Right atrium auricular region (tissue), 2 donors: Measurements from ENCODE around the gene HPCAL4. TPM values are rescaled to one million over a fixed set of nuclear protein-coding genes. Genes with fewer than 3 reads are reported as not detected.
A peak's percentile ranks its signal among the peaks of the same experiment; 100 is the strongest.

Experiments
- DNase-seq: peaks from one replicate; pipeline ENCODE4 v3.0.0-alpha.2; 2019; ENCODE audit warnings: low spot score
- H3K27ac ChIP-seq, 2 donors: fragments of 200-600 bp; sonication (generic); 1 replicate in 1 of 2; 2 replicates in 1 of 2; pipeline ENCODE4 v1.5.1; 2016 to 2019
- H3K27me3 ChIP-seq, 2 donors: fragments of 200-600 bp; sonication (generic); one replicate each; pipeline versions ENCODE4 v1.5.1 to v1.6.0; 2017 to 2019
- H3K36me3 ChIP-seq: fragments of 200-600 bp; sonication (generic); one replicate; pipeline ENCODE4 v1.5.1; 2016
- H3K4me1 ChIP-seq, 2 donors: fragments of 200-600 bp; sonication (generic); one replicate each; pipeline versions ENCODE4 v1.5.1 to v1.6.0; 2017 to 2019
- H3K4me3 ChIP-seq, 2 donors: fragments of 200-600 bp; sonication (generic); 1 replicate in 1 of 2; 2 replicates in 1 of 2; pipeline ENCODE4 v1.5.1; 2017 to 2019; ENCODE audit warnings: mild to moderate bottlenecking in 1 of 2, moderate library complexity in 1 of 2
- H3K9me3 ChIP-seq, 2 donors: fragments of 200-600 bp; sonication (generic); one replicate each; pipeline ENCODE4 v1.5.1; 2019
- CTCF ChIP-seq, 2 donors: fragments of 200-600 bp; sonication (generic); IDR thresholded peaks; one replicate each; pipeline ENCODE4 v1.5.1; 2019; ENCODE audit warnings: antibody characterized with exemption in 2 of 2
- total RNA-seq, 2 donors: library from RNA; depleted of rRNA; stranded (reverse); fragments of >200 nt; gene quantifications; one replicate each; pipeline ENCODE4 v1.1.0, GENCODE V29; 2016

Gene HPCAL4
- total RNA-seq, 2 donors from 2014 or later: 1.3 to 2.8 TPM

GRCh38 chr1:39655578-39656268, 35.5 kb downstream of the HPCAL4 start:
- Histone ChIP-seq H3K4me3 (no peak overlapping the region), H3K9me3 (no peaks in the 10 kb centered on the region), H3K27ac (no peak overlapping the region), H3K4me1 (peaks cover 0 to 47% of the 10 kb centered on the region in 2 donors), H3K27me3 (no peaks in the 10 kb centered on the region), H3K36me3 (no peaks in the 10 kb centered on the region)
- no peak for DNase-seq
- TF ChIP-seq CTCF (IDR thresholded peaks at IDR 0.05): no peak

GRCh38 chr1:39654291-39654690, 36.9 kb downstream of the HPCAL4 start:
- Histone ChIP-seq H3K4me1 (peaks cover 0 to 55% of the 10 kb centered on the region in 2 donors), H3K9me3 (no peaks in the 10 kb centered on the region), H3K27ac (no peak overlapping the region), H3K4me3 (no peak overlapping the region), H3K27me3 (no peaks in the 10 kb centered on the region), H3K36me3 (no peaks in the 10 kb centered on the region)
- DNase-seq: no peak
- no peak for TF ChIP-seq CTCF (IDR thresholded peaks at IDR 0.05)

GRCh38 chr1:39653546-39654031, 37.6 kb downstream of the HPCAL4 start:
- H3K4me1 ChIP-seq: peaks cover 0 to 60% of the 10 kb centered on the region in 2 donors
- no peaks in the 10 kb centered on the region for H3K27me3 ChIP-seq
- H3K4me3 ChIP-seq: no peak overlapping the region
- DNase-seq: peak; percentile 88
- H3K27ac ChIP-seq: peak overlapping the region in 1 of 2 donors; percentile 51
- no peaks in the 10 kb centered on the region for H3K36me3 ChIP-seq
- TF ChIP-seq CTCF (IDR thresholded peaks at IDR 0.05): peak; percentile 82 to 97
- H3K9me3 ChIP-seq: no peaks in the 10 kb centered on the region

GRCh38 chr1:39652554-39652953, 38.7 kb downstream of the HPCAL4 start:
- H3K27me3 ChIP-seq: no peaks in the 10 kb centered on the region
- TF ChIP-seq CTCF (IDR thresholded peaks at IDR 0.05): no peak
- H3K36me3 ChIP-seq: no peaks in the 10 kb centered on the region
- H3K27ac ChIP-seq: peak overlapping the region; percentile 10 to 51
- H3K4me3 ChIP-seq: no peak overlapping the region
- H3K4me1 ChIP-seq: peaks cover 0 to 64% of the 10 kb centered on the region in 2 donors
- H3K9me3 ChIP-seq: no peaks in the 10 kb centered on the region
- no peak for DNase-seq

- Histone ChIP-seq H3K27ac (peak overlapping the region; percentile 10 to 51), H3K36me3 (no peaks in the 10 kb centered on the region), H3K4me1 (peaks cover 0 to 67% of the 10 kb centered on the region in 2 donors), H3K9me3 (no peaks in the 10 kb centered on the region), H3K4me3 (no peak overlapping the region), H3K27me3 (no peaks in the 10 kb centered on the region)
- DNase-seq: no peak
- TF ChIP-seq CTCF (IDR thresholded peaks at IDR 0.05): no peak
Measured at GRCh38 chr1:39652105-39652504, 39.1 kb downstream of the HPCAL4 start.
